IMR-90 (cell line): ENCODE measurements around the gene MSH3. TPM values are rescaled to one million over a fixed set of nuclear protein-coding genes. Genes with fewer than 3 reads are reported as not detected.

ENCODE experiments used
- ATAC-seq: fragments of 200-7000 bp; cut with Tn5 transposase; 2 replicates; pipeline ENCODE4 v1.9.1; 2020; ENCODE audit warnings: low read depth, mild to moderate bottlenecking, moderate library complexity
- BruUV-seq: library from RNA; stranded (reverse); fragments of 400-500 nt; replicated peaks from 2 replicates; lab custom pipeline; 2021; lab: Mats Ljungman, UMichigan
- CTCF ChIA-PET: fragments of 300-600 bp; formaldehyde crosslinking; extraction: SDS; loops from one replicate; lab custom pipeline; 2021; ENCODE audit warnings: antibody characterized with exemption; lab: Yijun Ruan, JAX
- POLR2A ChIA-PET: fragments of 300-600 bp; sonication (Branson Sonifier 250); formaldehyde crosslinking; loops from one replicate; lab custom pipeline; 2022; ENCODE audit warnings: antibody characterized with exemption; ENCODE audit not compliant: unreplicated experiment; lab: Charles Lee
- DNase-seq: peaks from one replicate; pipeline ENCODE4 v3.0.0; 2013
- H2AFZ ChIP-seq: replicated peaks from 2 replicates; pipeline ENCODE3; 2013; ENCODE audit warnings: low read length, mild to moderate bottlenecking; ENCODE audit not compliant: poor library complexity
- H2AK5ac ChIP-seq: 2 replicates; pipeline ENCODE4 v1.6.1; 2013; ENCODE audit warnings: low read depth, low read length, inconsistent platforms
- H2AK9ac ChIP-seq: replicated peaks from 2 replicates; pipeline ENCODE3; 2013; ENCODE audit warnings: mild to moderate bottlenecking, low read depth, low read length, moderate library complexity; ENCODE audit not compliant: poor library complexity
- H2BK120ac ChIP-seq: 2 replicates; pipeline ENCODE4 v1.6.1; 2013; ENCODE audit warnings: low read depth, low read length, inconsistent platforms
- H2BK15ac ChIP-seq: 3 replicates; pipeline ENCODE4 v1.6.1; 2013; ENCODE audit warnings: low read depth, low read length, inconsistent platforms
- H2BK20ac ChIP-seq: 2 replicates; pipeline ENCODE4 v1.6.1; 2013; ENCODE audit warnings: low read depth, mild to moderate bottlenecking, inconsistent platforms, low read length, moderate library complexity
- H2BK5ac ChIP-seq: 2 replicates; pipeline ENCODE4 v1.6.1; 2013; ENCODE audit warnings: mild to moderate bottlenecking, low read depth, low read length, inconsistent platforms; ENCODE audit not compliant: poor library complexity, severe bottlenecking
- H3K14ac ChIP-seq: replicated peaks from 2 replicates; pipeline ENCODE4 v1.6.1; 2013; ENCODE audit warnings: low read depth, low read length, inconsistent platforms
- H3K18ac ChIP-seq: 2 replicates; pipeline ENCODE4 v1.6.1; 2013; ENCODE audit warnings: low read depth, low read length, control low read depth
- H3K23ac ChIP-seq: 2 replicates; pipeline ENCODE4 v1.6.1; 2013; ENCODE audit warnings: low read depth, low read length, inconsistent platforms
- H3K27ac ChIP-seq: 2 replicates; pipeline ENCODE4 v1.5.1; 2013; ENCODE audit warnings: mild to moderate bottlenecking, control low read depth, low read length; ENCODE audit not compliant: insufficient read depth
- H3K27me3 ChIP-seq: 2 replicates; pipeline ENCODE4 v1.6.1; 2013; ENCODE audit warnings: low read length; ENCODE audit not compliant: control insufficient read depth, insufficient read depth
- H3K36me3 ChIP-seq: 2 replicates; pipeline ENCODE4 v1.6.1; 2013; ENCODE audit warnings: low read length, mixed read lengths; ENCODE audit not compliant: control insufficient read depth, insufficient read depth
- H3K4ac ChIP-seq: 2 replicates; pipeline ENCODE4 v1.6.1; 2013; ENCODE audit warnings: low read depth, low read length, inconsistent platforms
- H3K4me1 ChIP-seq: 2 replicates; pipeline ENCODE4 v1.6.1; 2013; ENCODE audit warnings: low read length, mixed read lengths; ENCODE audit not compliant: control insufficient read depth, insufficient read depth
- H3K4me2 ChIP-seq: 2 replicates; pipeline ENCODE4 v1.6.1; 2013; ENCODE audit warnings: low read depth, mild to moderate bottlenecking, control low read depth, low read length, moderate library complexity
- H3K4me3 ChIP-seq: 2 replicates; pipeline ENCODE4 v1.5.1; 2013; ENCODE audit warnings: low read depth, mild to moderate bottlenecking, control low read depth, low read length, moderate library complexity; ENCODE audit not compliant: insufficient read depth
- H3K56ac ChIP-seq: 2 replicates; pipeline ENCODE4 v1.6.1; 2013; ENCODE audit warnings: low read length, inconsistent platforms; ENCODE audit not compliant: insufficient read depth; ENCODE audit errors: extremely low read depth
- H3K79me1 ChIP-seq, 2 experiments: 2 replicates each; pipeline ENCODE4 v1.6.1; 2013; ENCODE audit warnings: low read length in 2 of 2, inconsistent platforms in 1 of 2, low read depth in 1 of 2
- H3K9ac ChIP-seq: 2 replicates; pipeline ENCODE4 v1.6.1; 2013; ENCODE audit warnings: low read depth, low read length, control low read depth
- H3K9me1 ChIP-seq: 2 replicates; pipeline ENCODE4 v1.6.1; 2013; ENCODE audit warnings: low read length, inconsistent platforms; ENCODE audit not compliant: insufficient read depth
- H3K9me3 ChIP-seq: 2 replicates; pipeline ENCODE4 v1.6.1; 2013; ENCODE audit warnings: low read length; ENCODE audit not compliant: control insufficient read depth, insufficient read depth
- H4K20me1 ChIP-seq: 2 replicates; pipeline ENCODE4 v1.6.1; 2013; ENCODE audit warnings: low read length, inconsistent platforms; ENCODE audit not compliant: insufficient read depth
- H4K5ac ChIP-seq: 2 replicates; pipeline ENCODE4 v1.6.1; 2013; ENCODE audit warnings: mild to moderate bottlenecking, low read depth, low read length, control low read depth
- H4K8ac ChIP-seq, 2 experiments: 2 replicates each; pipeline ENCODE4 v1.6.1; 2013; ENCODE audit warnings: low read depth in 2 of 2, low read length in 2 of 2, control low read depth in 1 of 2, inconsistent platforms in 1 of 2
- H4K91ac ChIP-seq: 2 replicates; pipeline ENCODE4 v1.6.1; 2013; ENCODE audit warnings: low read depth, low read length, inconsistent platforms; ENCODE audit not compliant: insufficient read depth
- MAFK ChIP-seq: IDR thresholded peaks from 2 replicates; pipeline ENCODE4 v1.6.1; 2012; ENCODE audit warnings: low read depth, low read length, improper control_type of control experiment
- RCOR1 ChIP-seq: IDR thresholded peaks from 2 replicates; pipeline ENCODE4 v1.6.1; 2012; ENCODE audit warnings: mild to moderate bottlenecking, low read length, improper control_type of control experiment; ENCODE audit not compliant: insufficient replicate concordance
- USF2 ChIP-seq: fragments of 150-350 bp; IDR thresholded peaks from 2 replicates; pipeline ENCODE4 v1.6.1; 2017; ENCODE audit warnings: mild to moderate bottlenecking, antibody characterized with exemption, low read length, low read depth
- WGBS, 2 experiments: methylation state at CpG; one replicate each; pipeline versions ENCODE4 v1.1.5 to v1.1.7; 2013; ENCODE audit warnings: missing lambda C conversion rate in 2 of 2; ENCODE audit not compliant: insufficient read length in 1 of 2; ENCODE audit errors: extremely low coverage in 2 of 2; 5-methylcytosine and 5-hydroxymethylcytosine counted together
- dilution Hi-C: fragments of 300-500 bp; cut with HindIII; formaldehyde crosslinking; loops from one replicate; pipeline ENCODE4 v1.14.3; 2018; ENCODE audit warnings: low sequenced_read_pairs; ENCODE audit not compliant: unreplicated experiment
- in situ Hi-C: fragments of 300-500 bp; cut with MboI; formaldehyde crosslinking; loops from 3 replicates; pipeline ENCODE4 v1.14.3; 2019; ENCODE audit warnings: low sequenced_read_pairs, inconsistent platforms, mixed read lengths
- intact Hi-C: fragments of 100-400 bp; cut with micrococcal nuclease; formaldehyde crosslinking; loops from 2 replicates; pipeline ENCODE4 v1.10.0; 2022
- polyA plus RNA-seq, 3 experiments: library from polyadenylated mRNA; depleted of rRNA; stranded (reverse); fragments of >200 nt; gene quantifications; 2 replicates each; pipeline ENCODE4 v1.2.3, GENCODE V29; 2012; ENCODE audit warnings: low replicate concordance in 1 of 3
- total RNA-seq: library from RNA; depleted of rRNA; stranded (reverse); fragments of >200 nt; gene quantifications from 2 replicates; pipeline ENCODE4 v1.2.3, GENCODE V29; 2012

MSH3 gene
- total and polyA plus RNA-seq, 2 of the 4 experiments (the other 2 are of a cell fraction): 4.6 to 13.3 TPM

GRCh38 chr5:80676706-80677105, 22.3 kb downstream of the MSH3 start:
- no peak overlapping the region for H3K56ac ChIP-seq
- ChIA-PET CTCF (no interaction called here), POLR2A (no interaction called here)
- no peak overlapping the region for H4K5ac ChIP-seq
- BruUV-seq: no TSS peak
- DNase-seq (no peak), ATAC-seq (no peak)
- no peak overlapping the region for H3K14ac ChIP-seq
- no peaks in the 10 kb centered on the region for H3K27me3 ChIP-seq
- intact Hi-C loops: no loop called here
- no peaks in the 10 kb centered on the region for H4K20me1 ChIP-seq
- TF ChIP-seq MAFK (no peak), USF2 (no peak), RCOR1 (no peak)
- no peak overlapping the region for H3K4ac ChIP-seq
- H2BK5ac ChIP-seq: no peak overlapping the region
- H3K9me3 ChIP-seq: no peaks in the 10 kb centered on the region
- dilution Hi-C loops: no loop called here
- H3K4me3 ChIP-seq: no peak overlapping the region
- H3K9me1 ChIP-seq: no peaks in the 10 kb centered on the region
- H4K8ac ChIP-seq: no peak overlapping the region
- H3K27ac ChIP-seq: no peak overlapping the region
- no peak overlapping the region for H3K18ac ChIP-seq
- no peak overlapping the region for H4K91ac ChIP-seq
- H2BK15ac ChIP-seq: no peak overlapping the region
- H3K9ac ChIP-seq: no peak overlapping the region
- H2AK9ac ChIP-seq: no peak overlapping the region
- peaks cover 16% of the 10 kb centered on the region for H3K36me3 ChIP-seq
- no peak overlapping the region for H2AK5ac ChIP-seq
- no peak overlapping the region for H2BK20ac ChIP-seq
- peaks cover 2% of the 10 kb centered on the region; the same call in 1 of the 2 replicates for H3K4me1 ChIP-seq
- no peak overlapping the region for H3K4me2 ChIP-seq
- no peaks in the 10 kb centered on the region for H3K79me1 ChIP-seq
- no peak overlapping the region for H2BK120ac ChIP-seq
- in situ Hi-C loops: loop anchor here (10.0 kb wide), 1 partner anchor 582 kb away; no protein-coding TSS in a partner anchor
- 63% methylated on average over 4 of the region's 6 CpGs; no CpG with 5 or more reads in 1 of the 2 experiments for WGBS, 2 experiments
- H2AFZ ChIP-seq: no peak overlapping the region
- no peak overlapping the region for H3K23ac ChIP-seq
